B cell (primary cell): ENCODE data around the gene TBX18. TPM values are rescaled to one million over a fixed set of nuclear protein-coding genes. Genes with fewer than 3 reads are reported as not detected.

Source experiments
- ATAC-seq: fragments of 200-7000 bp; cut with Tn5 transposase; one replicate; pipeline ENCODE4 v1.10.0; 2021; ENCODE audit warnings: low read depth, mild to moderate bottlenecking, moderate number of reproducible peaks, moderate library complexity
- CTCF ChIA-PET: fragments of 350-600 bp; sonication (Branson Sonifier 250); formaldehyde crosslinking; loops from one replicate; lab custom pipeline; 2021; ENCODE audit warnings: antibody characterized with exemption, inconsistent platforms; lab: Charles Lee
- POLR2A ChIA-PET: fragments of 350-600 bp; sonication (Branson Sonifier 250); formaldehyde crosslinking; loops from one replicate; lab custom pipeline; 2021; ENCODE audit warnings: antibody characterized with exemption; lab: Charles Lee
- DNase-seq: peaks from one replicate; pipeline ENCODE4 v3.0.0; 2013
- H2AFZ ChIP-seq: 2 replicates; pipeline ENCODE4 v1.6.1; 2012; ENCODE audit warnings: mild to moderate bottlenecking, low read depth, low read length; ENCODE audit not compliant: insufficient read depth, poor library complexity, severe bottlenecking
- H3K27ac ChIP-seq, 2 donors: 1 replicate in 1 of 2; 2 replicates in 1 of 2; pipeline ENCODE4 v1.5.1; 2012 to 2013; ENCODE audit warnings: low read length in 2 of 2, mild to moderate bottlenecking in 2 of 2, moderate library complexity in 1 of 2
- H3K27me3 ChIP-seq, 4 experiments: fragments of 200-600 bp in 1 of 4; sonication (generic) in 1 of 4; replicated peaks in 1 of 4; 1 replicate in 2 of 4; 2 replicates in 2 of 4; pipeline versions ENCODE4 v1.6.1 to v1.7.0; 2013 to 2016; ENCODE audit warnings: low read length in 3 of 4, mild to moderate bottlenecking in 2 of 4, mixed read lengths in 1 of 4, moderate library complexity in 1 of 4; ENCODE audit not compliant: insufficient read depth in 4 of 4, control insufficient read depth in 3 of 4; ENCODE audit errors: control extremely low read depth in 1 of 4
- H3K36me3 ChIP-seq, 2 experiments: replicated peaks in 1 of 2; 1 replicate in 1 of 2; 2 replicates in 1 of 2; pipeline versions ENCODE4 v1.6.1 to v1.7.1; 2013; ENCODE audit warnings: low read length in 1 of 2; ENCODE audit not compliant: insufficient read depth in 2 of 2, control insufficient read depth in 1 of 2; ENCODE audit errors: control extremely low read depth in 1 of 2, extremely low read depth in 1 of 2
- H3K4me1 ChIP-seq, 2 donors: fragments of 200-600 bp in 1 of 2; sonication (generic) in 1 of 2; 1 replicate in 1 of 2; 2 replicates in 1 of 2; pipeline versions ENCODE4 v1.5.1 to v1.6.1; 2013 to 2017; ENCODE audit warnings: low read length in 2 of 2; ENCODE audit not compliant: control insufficient read depth in 2 of 2, insufficient read depth in 2 of 2
- H3K4me2 ChIP-seq: replicated peaks from 2 replicates; pipeline ENCODE3; 2012; ENCODE audit warnings: mild to moderate bottlenecking, low read depth, low read length; ENCODE audit not compliant: poor library complexity, severe bottlenecking
- H3K4me3 ChIP-seq, 5 experiments: fragments of 200-600 bp in 1 of 5; sonication (generic) in 1 of 5; 1 replicate in 3 of 5; 2 replicates in 2 of 5; pipeline versions ENCODE4 v1.5.1 to v1.7.0; 2011 to 2016; ENCODE audit warnings: low read length in 4 of 5, mild to moderate bottlenecking in 4 of 5, low read depth in 2 of 5, control low read depth in 1 of 5, moderate library complexity in 1 of 5; ENCODE audit not compliant: insufficient read depth in 1 of 5; ENCODE audit errors: control extremely low read depth in 1 of 5, extremely low read depth in 1 of 5
- H3K79me2 ChIP-seq: fragments of 200-600 bp; sonication (generic); one replicate; pipeline ENCODE4 v1.6.0; 2016; ENCODE audit warnings: low read length; ENCODE audit not compliant: control insufficient read depth, insufficient read depth
- H3K9ac ChIP-seq: fragments of 200-600 bp; sonication (generic); 2 replicates; pipeline ENCODE4 v1.6.1; 2017; ENCODE audit warnings: mild to moderate bottlenecking, low read length, moderate library complexity
- H3K9me3 ChIP-seq, 3 donors: one replicate each; pipeline versions ENCODE4 v1.6.1 to v1.7.1; 2013; ENCODE audit warnings: low read length in 2 of 3; ENCODE audit not compliant: control insufficient read depth in 2 of 3, insufficient read depth in 1 of 3; ENCODE audit errors: control extremely low read depth in 1 of 3
- H4K20me1 ChIP-seq: 2 replicates; pipeline ENCODE4 v1.6.0; 2012; ENCODE audit warnings: mild to moderate bottlenecking, low read length; ENCODE audit not compliant: insufficient read depth, control insufficient read depth, poor library complexity, severe bottlenecking
- H3K27ac Mint-ChIP-seq: one replicate; pipeline ENCODE4 v1.8.0; 2021; ENCODE audit warnings: mixed read lengths
- H3K27me3 Mint-ChIP-seq: one replicate; pipeline ENCODE4 v1.8.0; 2021; ENCODE audit warnings: mixed read lengths
- H3K4me1 Mint-ChIP-seq: one replicate; pipeline ENCODE4 v1.8.0; 2021; ENCODE audit warnings: mixed read lengths
- H3K4me3 Mint-ChIP-seq: one replicate; pipeline ENCODE4 v1.8.0; 2021; ENCODE audit warnings: mixed read lengths
- H3K9me3 Mint-ChIP-seq: one replicate; pipeline ENCODE4 v1.8.0; 2022; ENCODE audit warnings: mixed read lengths; ENCODE audit not compliant: insufficient read depth
- CTCF ChIP-seq: fragments of 200-600 bp; IDR thresholded peaks from one replicate; pipeline ENCODE4 v1.8.0; 2022; ENCODE audit warnings: antibody characterized with exemption, mild to moderate bottlenecking
- EZH2 ChIP-seq: IDR thresholded peaks from 2 replicates; pipeline ENCODE4 v1.6.1; 2012; ENCODE audit warnings: borderline replicate concordance, low read depth, mild to moderate bottlenecking, moderate library complexity, low read length; ENCODE audit not compliant: insufficient read depth, poor library complexity, severe bottlenecking
- WGBS: methylation state at CpG from one replicate; pipeline ENCODE4 v1.1.5; 2013; ENCODE audit warnings: missing lambda C conversion rate; ENCODE audit not compliant: insufficient coverage; 5-methylcytosine and 5-hydroxymethylcytosine counted together
- intact Hi-C: fragments of 100-400 bp; cut with micrococcal nuclease; formaldehyde crosslinking; loops from one replicate; pipeline ENCODE4 v1.10.0; 2022
- polyA plus RNA-seq: library from polyadenylated mRNA; depleted of rRNA; stranded (reverse); fragments of >200 nt; gene quantifications from 2 replicates; pipeline ENCODE4 v1.2.3, GENCODE V29; 2012
- total RNA-seq, 2 donors: library from RNA; stranded (reverse); fragments of 120-200 nt in 1 of 2; gene quantifications; 1 replicate in 1 of 2; 2 replicates in 1 of 2; pipeline versions ENCODE4 v1.2.3 to v1.2.4, GENCODE V29; 2013 to 2022

TBX18 gene
- total and polyA plus RNA-seq, 2 donors (not counting 1 experiment from before 2014, with no cell fraction given) = not detected

GRCh38 chr6:84763003-84763885 is 1.2 kb downstream of the TBX18 start:
- H3K9me3 ChIP-seq = peaks cover 0 to 44% (median 0%) of the 10 kb centered on the region in 3 donors
- peaks cover 8 to 9% of the 10 kb centered on the region in 2 donors for H3K4me1 ChIP-seq
- ChIA-PET CTCF (no interaction called here), POLR2A (no interaction called here)
- H2AFZ ChIP-seq = peak overlapping the region; percentile 22
- H4K20me1 ChIP-seq = no peaks in the 10 kb centered on the region
- TF ChIP-seq EZH2 (no peak), CTCF (no peak)
- ATAC-seq (no peak), DNase-seq (no peak)
- intact Hi-C loops = no loop called here
- no peak overlapping the region for H3K27ac ChIP-seq
- H3K4me3 Mint-ChIP-seq = peak overlapping the region; percentile 16
- no peaks in the 10 kb centered on the region for H3K9me3 Mint-ChIP-seq
- peak overlapping the region; percentile 35 for H3K4me2 ChIP-seq
- H3K36me3 ChIP-seq = no peaks in the 10 kb centered on the region
- no peak overlapping the region for H3K4me3 ChIP-seq
- H3K27me3 ChIP-seq = peaks cover 0 to 52% (median 38%) of the 10 kb centered on the region in 4 experiments
- H3K27me3 Mint-ChIP-seq = peaks cover 43% of the 10 kb centered on the region
- no peak overlapping the region for H3K9ac ChIP-seq
- WGBS = 6% methylated on average over 74 of the region's 74 CpGs
- peaks cover 10% of the 10 kb centered on the region for H3K4me1 Mint-ChIP-seq
- H3K27ac Mint-ChIP-seq = no peak overlapping the region
- no peaks in the 10 kb centered on the region for H3K79me2 ChIP-seq
